ENCODE measurements around the gene GRIN3B. TPM values are rescaled to one million over a fixed set of nuclear protein-coding genes. Genes with fewer than 3 reads are reported as not detected.

GRIN3B gene
- total and polyA plus RNA-seq, 2 of the 4 experiments (the other 2 are of a cell fraction) = under 0.01 to 0.91 TPM

DNA sequence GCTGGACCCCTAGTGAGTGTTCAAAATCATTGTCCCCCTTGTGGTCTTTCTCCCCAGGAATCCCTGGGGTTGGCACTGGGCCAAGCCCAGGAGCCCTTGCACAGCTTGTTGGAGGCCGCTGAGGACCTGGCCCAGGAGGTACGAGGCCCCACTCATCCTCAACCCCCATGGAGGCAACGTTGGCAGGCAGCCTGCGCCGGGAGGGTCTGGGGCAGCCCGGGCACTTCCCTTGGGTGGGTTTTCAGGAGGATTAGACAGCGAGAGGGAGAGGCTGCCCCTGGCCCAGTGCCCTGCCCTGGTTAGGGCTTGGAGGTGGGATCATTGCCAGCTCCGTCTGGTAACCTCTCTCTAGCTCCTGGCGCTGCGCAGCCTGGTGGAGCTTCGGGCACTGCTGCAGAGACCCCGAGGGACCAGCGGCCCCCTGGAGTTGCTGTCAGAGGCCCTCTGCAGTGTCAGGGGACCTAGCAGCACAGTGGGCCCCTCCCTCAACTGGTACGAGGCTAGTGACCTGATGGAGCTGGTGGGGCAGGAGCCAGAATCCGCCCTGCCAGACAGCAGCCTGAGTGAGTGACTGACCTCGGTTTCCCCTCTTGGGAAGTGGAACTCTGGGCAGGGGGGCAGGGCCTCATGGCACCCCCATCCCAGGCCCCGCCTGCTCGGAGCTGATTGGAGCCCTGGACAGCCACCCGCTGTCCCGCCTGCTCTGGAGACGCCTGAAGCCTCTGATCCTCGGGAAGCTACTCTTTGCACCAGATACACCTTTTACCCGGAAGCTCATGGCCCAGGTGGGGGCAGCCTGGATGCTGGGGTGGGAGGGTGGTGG, 42.7 kb downstream of the GRIN3B start (continued):
- TF ChIP-seq FOS (IDR thresholded peaks at IDR 0.05; ENCODE audit: low read depth, low read length) = no peak

DNA sequence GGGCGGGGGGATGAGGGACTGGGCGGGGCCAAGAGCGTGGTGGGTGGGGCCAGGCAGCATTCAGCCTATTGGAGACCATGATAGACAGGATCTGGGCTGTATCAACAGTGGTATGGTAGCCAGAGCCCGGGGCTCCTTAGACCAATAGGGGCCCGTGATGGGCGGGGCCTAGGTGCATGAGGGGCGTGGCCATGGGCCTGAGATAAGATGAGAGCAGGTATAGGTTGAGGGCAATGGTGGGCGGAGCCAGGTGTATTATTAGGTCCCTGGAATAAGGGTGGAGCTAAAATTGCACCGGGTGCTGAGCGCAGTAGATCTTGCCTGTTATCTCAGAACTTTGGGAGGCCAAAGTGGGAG, 45.0 kb downstream of the GRIN3B start:
- DNase-seq (no peak), ATAC-seq (ENCODE audit: low read depth) (no peak)
- no peak overlapping the region for H3K4ac ChIP-seq (ENCODE audit: low read depth, low read length)
- no peak overlapping the region for H2BK5ac ChIP-seq (ENCODE audit: low read depth, low read length, poor library complexity, severe bottlenecking)
- no peaks in the 10 kb centered on the region for H3K9me1 ChIP-seq (ENCODE audit: insufficient read depth, low read length)
- no peak overlapping the region for H2AK5ac ChIP-seq (ENCODE audit: low read depth, low read length)
- no peak overlapping the region for H4K5ac ChIP-seq (ENCODE audit: low read depth, low read length)
- in situ Hi-C loops (cut with MboI; ENCODE audit: low sequenced_read_pairs) (no loop called here), intact Hi-C loops (cut with micrococcal nuclease) (no loop called here), dilution Hi-C loops (cut with HindIII; ENCODE audit: low sequenced_read_pairs, unreplicated experiment) (no loop called here)
- no peak overlapping the region for H3K4me2 ChIP-seq (ENCODE audit: low read depth, low read length)
- no peak overlapping the region for H2BK15ac ChIP-seq (ENCODE audit: low read depth, low read length)
- no peak overlapping the region for H3K27ac ChIP-seq (ENCODE audit: insufficient read depth, low read length)
- CTCF ChIA-PET = no interaction called here
- no peaks in the 10 kb centered on the region for H3K9me3 ChIP-seq (ENCODE audit: control insufficient read depth, insufficient read depth, low read length)
- no peaks in the 10 kb centered on the region for H3K36me3 ChIP-seq (ENCODE audit: control insufficient read depth, insufficient read depth, low read length)
- H2BK20ac ChIP-seq (ENCODE audit: low read depth, low read length) = no peak overlapping the region
- POLR2A ChIA-PET (ENCODE audit: unreplicated experiment) = no interaction called here
- no peak overlapping the region for H3K9ac ChIP-seq (ENCODE audit: low read depth, low read length)
- no peak overlapping the region for H3K4me3 ChIP-seq (ENCODE audit: insufficient read depth, low read depth, low read length)
- no peak overlapping the region for H3K23ac ChIP-seq (ENCODE audit: low read depth, low read length)
- H3K27me3 ChIP-seq (ENCODE audit: control insufficient read depth, insufficient read depth, low read length) = no peaks in the 10 kb centered on the region
- no peak overlapping the region for H2AK9ac ChIP-seq (replicated peaks; ENCODE audit: low read depth, low read length, poor library complexity)
- no peak overlapping the region for H3K18ac ChIP-seq (ENCODE audit: low read depth, low read length)
- no TSS peak for BruUV-seq (replicated peaks)
- WGBS, 2 experiments (ENCODE audit: extremely low coverage in 2 of 2, insufficient read length in 1 of 2) = 69% methylated on average over 3 of the region's 10 CpGs; no CpG with 5 or more reads in 1 of the 2 experiments
- no peak overlapping the region for H3K14ac ChIP-seq (replicated peaks; ENCODE audit: low read depth, low read length)
- H2AFZ ChIP-seq (replicated peaks; ENCODE audit: low read length, poor library complexity) = no peak overlapping the region
- H4K91ac ChIP-seq (ENCODE audit: insufficient read depth, low read depth, low read length) = no peak overlapping the region
- no peaks in the 10 kb centered on the region for H3K79me1 ChIP-seq (ENCODE audit: low read depth in 1 of 2, low read length in 2 of 2)
- H3K56ac ChIP-seq (ENCODE audit: extremely low read depth, insufficient read depth, low read length) = no peak overlapping the region
- no peaks in the 10 kb centered on the region; the same call in none of the 2 replicates for H4K20me1 ChIP-seq (ENCODE audit: insufficient read depth, low read length)
- peaks cover 7% of the 10 kb centered on the region; the same call in 1 of the 2 replicates for H3K4me1 ChIP-seq (ENCODE audit: control insufficient read depth, insufficient read depth, low read length)
- no peak overlapping the region for H2BK120ac ChIP-seq (ENCODE audit: low read depth, low read length)
- H4K8ac ChIP-seq (ENCODE audit: low read depth in 2 of 2, low read length in 2 of 2) = no peak overlapping the region
- TF ChIP-seq SMC3 (IDR thresholded peaks at IDR 0.05; ENCODE audit: low read depth, low read length) = no peak
- TF ChIP-seq, protein P1, sequence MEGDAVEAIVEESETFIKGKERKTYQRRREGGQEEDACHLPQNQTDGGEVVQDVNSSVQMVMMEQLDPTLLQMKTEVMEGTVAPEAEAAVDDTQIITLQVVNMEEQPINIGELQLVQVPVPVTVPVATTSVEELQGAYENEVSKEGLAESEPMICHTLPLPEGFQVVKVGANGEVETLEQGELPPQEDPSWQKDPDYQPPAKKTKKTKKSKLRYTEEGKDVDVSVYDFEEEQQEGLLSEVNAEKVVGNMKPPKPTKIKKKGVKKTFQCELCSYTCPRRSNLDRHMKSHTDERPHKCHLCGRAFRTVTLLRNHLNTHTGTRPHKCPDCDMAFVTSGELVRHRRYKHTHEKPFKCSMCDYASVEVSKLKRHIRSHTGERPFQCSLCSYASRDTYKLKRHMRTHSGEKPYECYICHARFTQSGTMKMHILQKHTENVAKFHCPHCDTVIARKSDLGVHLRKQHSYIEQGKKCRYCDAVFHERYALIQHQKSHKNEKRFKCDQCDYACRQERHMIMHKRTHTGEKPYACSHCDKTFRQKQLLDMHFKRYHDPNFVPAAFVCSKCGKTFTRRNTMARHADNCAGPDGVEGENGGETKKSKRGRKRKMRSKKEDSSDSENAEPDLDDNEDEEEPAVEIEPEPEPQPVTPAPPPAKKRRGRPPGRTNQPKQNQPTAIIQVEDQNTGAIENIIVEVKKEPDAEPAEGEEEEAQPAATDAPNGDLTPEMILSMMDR (conservative IDR thresholded peaks at IDR 0.05; ENCODE audit: low read depth, low read length) = no peak
- TF ChIP-seq FOS (IDR thresholded peaks at IDR 0.05; ENCODE audit: low read depth, low read length) = no peak
- no peak for TF ChIP-seq MAFK (IDR thresholded peaks at IDR 0.05; ENCODE audit: low read depth, low read length)
- TF ChIP-seq RFX5 (IDR thresholded peaks at IDR 0.05; ENCODE audit: low read depth, low read length) = no peak
- TF ChIP-seq MAZ (IDR thresholded peaks at IDR 0.05; ENCODE audit: borderline replicate concordance, low read depth, low read length) = no peak
- TF ChIP-seq POLR2A (IDR thresholded peaks at IDR 0.05; ENCODE audit: low read depth, low read length) = no peak
- no peak for TF ChIP-seq NFE2L2 (IDR thresholded peaks at IDR 0.05; ENCODE audit: low read depth, low read length)
- TF ChIP-seq, protein P2, sequence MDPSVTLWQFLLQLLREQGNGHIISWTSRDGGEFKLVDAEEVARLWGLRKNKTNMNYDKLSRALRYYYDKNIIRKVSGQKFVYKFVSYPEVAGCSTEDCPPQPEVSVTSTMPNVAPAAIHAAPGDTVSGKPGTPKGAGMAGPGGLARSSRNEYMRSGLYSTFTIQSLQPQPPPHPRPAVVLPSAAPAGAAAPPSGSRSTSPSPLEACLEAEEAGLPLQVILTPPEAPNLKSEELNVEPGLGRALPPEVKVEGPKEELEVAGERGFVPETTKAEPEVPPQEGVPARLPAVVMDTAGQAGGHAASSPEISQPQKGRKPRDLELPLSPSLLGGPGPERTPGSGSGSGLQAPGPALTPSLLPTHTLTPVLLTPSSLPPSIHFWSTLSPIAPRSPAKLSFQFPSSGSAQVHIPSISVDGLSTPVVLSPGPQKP (IDR thresholded peaks at IDR 0.05; ENCODE audit: borderline replicate concordance, low read depth, low read length) = no peak
- no peak for TF ChIP-seq CEBPB (IDR thresholded peaks at IDR 0.05; ENCODE audit: low read depth, low read length)
- TF ChIP-seq RCOR1 (IDR thresholded peaks at IDR 0.05; ENCODE audit: insufficient replicate concordance, low read length) = no peak
- TF ChIP-seq, protein P3, sequence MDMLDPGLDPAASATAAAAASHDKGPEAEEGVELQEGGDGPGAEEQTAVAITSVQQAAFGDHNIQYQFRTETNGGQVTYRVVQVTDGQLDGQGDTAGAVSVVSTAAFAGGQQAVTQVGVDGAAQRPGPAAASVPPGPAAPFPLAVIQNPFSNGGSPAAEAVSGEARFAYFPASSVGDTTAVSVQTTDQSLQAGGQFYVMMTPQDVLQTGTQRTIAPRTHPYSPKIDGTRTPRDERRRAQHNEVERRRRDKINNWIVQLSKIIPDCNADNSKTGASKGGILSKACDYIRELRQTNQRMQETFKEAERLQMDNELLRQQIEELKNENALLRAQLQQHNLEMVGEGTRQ (IDR thresholded peaks at IDR 0.05; ENCODE audit: low read depth, low read length) = no peak
- no peak for TF ChIP-seq BHLHE40 (IDR thresholded peaks at IDR 0.05; ENCODE audit: low read depth, low read length)

Measured in IMR-90 (cell line).